NCI-H2081 (cell line): ENCODE data around the gene PTPRK.

ENCODE experiments used
- DNase-seq, 2 experiments: peaks; one replicate each; lab custom pipeline; 2025; lab: John Stamatoyannopoulos, UW

Gene PTPRK

GRCh38 chr6:128280960-128281359 lies 239.4 kb downstream of the PTPRK start:
- DNase-seq: no peak

DNA sequence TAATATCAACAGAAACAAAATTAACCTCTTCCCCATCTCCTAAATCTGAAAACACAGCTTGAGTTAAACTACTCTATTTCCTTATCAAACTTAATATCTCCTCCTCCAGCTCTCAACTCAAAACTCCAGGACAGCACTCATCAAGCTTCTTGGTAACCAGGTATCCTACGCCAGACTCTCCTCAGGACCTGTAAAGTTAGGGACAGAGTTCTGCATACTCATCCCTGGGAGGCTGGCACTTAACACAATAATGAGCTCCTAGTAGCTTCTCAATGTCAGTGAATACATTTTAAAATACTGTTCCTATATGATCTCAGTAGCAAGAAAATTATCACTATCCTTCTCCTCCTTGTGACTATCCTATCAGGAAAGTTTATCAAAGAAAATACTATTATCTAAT lies 240.3 kb downstream of the PTPRK start:
- DNase-seq: no peak

DNA sequence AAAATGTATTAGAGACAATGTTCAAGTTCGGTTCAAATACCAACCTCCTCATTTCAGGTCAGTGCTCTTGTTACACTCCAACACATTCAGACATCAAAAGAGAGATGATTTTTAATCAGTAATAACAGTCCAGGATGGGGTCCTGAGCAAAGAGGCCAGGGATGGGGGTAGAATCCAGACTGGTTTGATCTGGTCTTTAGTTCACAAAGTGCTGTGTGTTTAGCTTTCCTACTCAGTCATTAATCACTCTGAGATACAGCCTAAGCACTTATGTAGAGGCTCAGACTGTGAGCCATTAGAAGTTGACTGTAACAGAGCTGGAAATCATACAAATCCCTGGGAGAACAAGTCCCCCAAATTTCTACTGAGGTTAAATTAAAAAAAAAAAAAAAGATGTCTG lies 241.6 kb downstream of the PTPRK start:
- DNase-seq: no peak

DNA sequence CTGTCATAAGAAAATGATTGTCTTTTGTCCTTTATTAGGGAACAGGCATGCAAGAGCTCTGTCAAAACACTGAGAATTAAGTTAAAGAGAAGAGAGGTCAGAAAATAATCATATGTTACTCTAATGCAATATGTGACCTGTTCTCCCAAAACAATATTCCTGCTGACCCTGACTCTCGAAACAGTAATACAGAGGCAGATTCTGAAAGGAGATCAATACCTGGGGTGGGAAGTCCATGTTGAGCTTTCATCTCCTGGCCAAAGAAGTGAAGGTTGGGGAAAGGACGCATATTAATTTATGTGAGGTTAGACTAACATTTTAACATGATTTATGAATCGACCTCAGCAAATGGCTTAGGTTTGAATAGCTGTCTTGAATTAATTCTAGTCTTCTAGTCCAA lies 243.0 kb downstream of the PTPRK start:
- no peak for DNase-seq

DNA sequence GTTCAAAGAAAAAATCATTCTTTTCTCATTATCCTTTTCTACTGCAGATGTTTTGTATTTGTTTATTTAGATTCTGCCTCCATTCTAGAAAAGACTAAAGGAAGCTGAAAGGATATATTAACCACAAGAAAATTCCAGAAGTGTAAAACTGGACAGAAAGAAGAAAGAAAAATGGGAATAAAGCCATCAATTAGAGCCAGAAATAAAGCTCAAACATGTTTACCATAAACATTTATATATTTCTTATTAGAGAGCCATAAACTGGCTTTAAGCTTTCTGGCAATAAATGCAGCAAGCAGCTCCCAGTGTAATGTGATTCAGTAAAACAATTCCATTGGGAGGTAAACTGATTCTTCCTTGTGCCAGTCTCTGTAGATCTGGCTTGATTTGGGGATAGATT lies 244.1 kb downstream of the PTPRK start:
- no peak for DNase-seq

GRCh38 chr6:128275681-128276080 lies 244.7 kb downstream of the PTPRK start:
- DNase-seq: no peak

DNA sequence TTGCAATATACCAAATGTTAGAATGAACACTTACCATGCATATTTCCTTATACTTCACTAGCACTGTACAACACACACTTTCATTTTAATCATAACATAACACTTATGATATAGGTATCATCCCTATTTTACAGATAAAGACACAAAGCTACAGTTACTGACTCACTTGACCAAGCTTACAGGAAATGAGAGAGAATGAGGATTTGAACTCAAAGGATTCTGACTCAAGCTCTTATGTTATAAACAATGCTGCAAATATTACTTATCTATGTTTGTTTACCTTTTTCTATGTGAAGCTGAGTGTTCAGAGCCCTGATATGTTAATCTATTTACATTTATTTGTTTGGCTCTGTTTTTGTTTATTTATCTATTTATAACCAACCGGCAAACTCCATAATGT lies 245.4 kb downstream of the PTPRK start:
- no peak for DNase-seq

DNA sequence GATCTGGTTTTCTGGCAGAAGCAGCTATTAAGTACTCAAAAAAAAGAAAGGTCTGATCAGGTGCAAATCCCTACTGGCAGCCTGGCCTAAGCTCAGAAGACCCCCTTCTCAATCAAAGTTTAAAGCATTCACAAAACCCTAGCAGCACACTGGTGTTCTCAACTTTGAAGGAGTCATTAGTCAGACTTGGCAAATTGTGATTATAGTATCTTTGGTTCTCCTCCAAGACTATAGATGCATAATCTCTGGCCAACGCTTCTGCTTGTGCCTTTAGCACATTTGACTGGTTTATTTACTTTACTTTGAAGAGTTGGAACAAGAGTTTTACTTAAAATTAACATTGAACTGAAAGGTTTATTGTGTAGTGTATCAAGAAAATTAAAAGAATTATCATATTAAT lies 248.9 kb downstream of the PTPRK start:
- no peak for DNase-seq

DNA sequence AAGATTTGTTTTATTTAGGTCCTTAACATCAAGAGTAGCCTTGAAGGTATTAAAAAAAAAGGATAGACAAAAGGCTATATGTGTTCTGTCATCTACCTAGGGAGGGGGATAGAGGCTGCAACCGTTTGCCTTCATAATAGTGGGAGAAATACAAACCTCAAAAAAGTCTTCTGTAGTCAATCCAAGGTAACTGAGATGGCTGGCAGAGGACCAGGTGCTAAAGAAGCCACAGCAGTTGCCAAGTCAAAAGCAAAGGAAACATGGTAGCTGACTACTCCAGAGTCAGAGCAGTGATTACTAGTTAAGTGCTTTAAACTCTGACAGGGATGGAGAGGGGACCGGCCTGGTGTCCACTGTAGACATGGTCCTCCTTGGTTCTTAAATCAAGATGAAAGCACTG lies 249.4 kb downstream of the PTPRK start:
- no peak for DNase-seq

GRCh38 chr6:128266946-128267345 lies 253.5 kb downstream of the PTPRK start:
- no peak for DNase-seq

- DNase-seq: no peak
Measured at GRCh38 chr6:128265706-128266105, 254.7 kb downstream of the PTPRK start.

DNA sequence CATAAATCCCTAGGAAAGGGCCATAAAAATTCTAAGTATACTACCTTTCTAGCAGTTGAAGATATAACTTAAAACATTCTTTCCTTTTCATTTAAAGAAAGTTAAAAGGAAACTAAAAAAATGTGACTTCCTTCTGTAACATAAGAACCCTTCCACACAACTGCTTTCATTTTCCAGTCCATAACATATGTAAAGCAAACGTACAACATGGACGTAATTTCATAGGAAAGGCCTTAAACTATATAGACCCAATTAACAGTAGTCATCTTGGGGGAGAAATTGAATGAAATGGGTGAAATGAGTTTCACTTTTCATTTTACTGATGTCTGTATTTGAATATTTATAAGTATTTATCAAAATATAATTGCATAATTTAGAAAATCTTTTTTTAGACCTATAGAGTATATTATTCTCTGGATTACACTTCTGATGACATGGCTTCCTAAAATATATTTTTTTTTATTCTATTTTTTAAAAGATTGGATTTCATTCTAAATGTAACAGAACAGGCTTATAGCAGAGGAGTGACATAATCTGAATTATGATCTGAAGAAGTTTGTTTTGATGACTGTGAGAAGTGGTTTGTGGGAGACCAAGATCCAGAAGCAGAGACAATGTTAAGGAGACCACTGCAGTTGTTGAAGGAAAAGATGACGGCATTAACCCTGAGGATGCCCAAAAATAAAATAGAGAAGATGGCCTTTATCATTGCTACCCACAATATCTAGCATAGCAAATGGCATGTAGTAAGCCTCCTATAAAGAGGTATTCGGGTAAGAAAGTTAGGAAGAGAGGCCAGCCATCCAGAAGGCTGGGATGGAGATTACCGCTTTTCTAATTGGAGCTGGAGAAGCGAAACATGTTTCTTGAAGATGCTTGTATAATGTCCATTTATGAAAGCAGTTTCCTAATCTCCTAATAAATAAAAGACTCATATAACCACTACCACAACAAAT lies 260.4 kb downstream of the PTPRK start:
- DNase-seq: no peak

- no peak for DNase-seq
Measured at GRCh38 chr6:128259029-128259724, 261.2 kb downstream of the PTPRK start.

DNA sequence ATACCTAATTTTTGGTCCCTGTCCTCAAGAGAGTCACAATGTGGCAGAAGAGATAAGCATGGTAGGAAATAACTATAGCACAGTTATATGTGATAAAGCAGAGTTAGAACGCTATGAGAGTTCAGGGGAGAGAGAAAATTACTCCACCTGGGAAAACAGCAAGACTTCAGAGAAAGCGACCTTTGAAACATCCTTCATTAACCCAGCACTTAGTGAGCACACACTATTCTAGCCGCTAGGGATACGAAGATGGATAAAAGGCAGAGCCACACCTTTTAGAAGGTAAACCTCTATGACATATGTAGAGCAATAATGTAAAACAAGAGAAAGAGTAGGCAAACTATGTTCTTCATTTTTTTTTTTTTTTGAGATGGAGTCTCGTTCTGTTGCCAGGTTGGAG lies 264.3 kb downstream of the PTPRK start:
- DNase-seq: no peak

DNA sequence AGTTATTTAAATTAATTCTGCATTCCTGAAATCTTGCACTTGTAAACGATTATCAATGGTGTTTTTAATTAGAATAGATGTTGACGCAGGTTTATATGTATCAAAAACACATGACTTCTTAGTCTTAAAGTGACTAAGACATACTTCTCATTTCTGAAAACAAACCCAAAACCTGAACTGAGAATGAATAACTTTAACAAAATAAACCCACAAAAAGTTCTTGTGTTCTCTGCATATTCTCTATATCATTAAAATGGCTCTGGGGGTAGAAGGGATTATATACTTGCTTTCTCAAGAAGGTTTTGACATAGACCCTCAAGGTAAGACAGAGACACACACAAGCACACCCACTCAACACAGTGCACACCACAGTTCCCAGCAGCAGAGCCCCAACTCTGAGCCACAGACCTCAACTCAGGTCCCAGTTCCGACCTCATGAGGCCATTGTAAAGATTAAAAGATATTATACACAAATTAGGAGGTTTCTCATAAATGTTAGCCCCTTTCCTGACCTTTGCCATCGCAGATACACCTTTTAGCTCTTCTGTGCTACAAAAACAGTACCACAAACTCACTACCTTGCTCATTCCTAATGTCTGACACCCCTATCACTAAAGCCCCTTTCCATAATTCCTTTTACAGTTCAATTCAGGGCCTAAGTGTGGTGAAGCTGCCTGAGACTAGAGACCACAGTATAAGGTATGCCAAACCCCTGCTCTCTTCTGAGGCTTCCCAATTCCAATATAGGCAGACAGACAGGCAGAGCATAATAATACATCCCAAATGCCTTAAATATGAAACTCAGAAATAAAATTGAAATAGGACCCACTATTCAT lies 267.8 kb downstream of the PTPRK start:
- no peak for DNase-seq

- no peak for DNase-seq
Measured at GRCh38 chr6:128251445-128252340, 268.7 kb downstream of the PTPRK start.

GRCh38 chr6:128250370-128251070 lies 269.9 kb downstream of the PTPRK start:
- no peak for DNase-seq

DNA sequence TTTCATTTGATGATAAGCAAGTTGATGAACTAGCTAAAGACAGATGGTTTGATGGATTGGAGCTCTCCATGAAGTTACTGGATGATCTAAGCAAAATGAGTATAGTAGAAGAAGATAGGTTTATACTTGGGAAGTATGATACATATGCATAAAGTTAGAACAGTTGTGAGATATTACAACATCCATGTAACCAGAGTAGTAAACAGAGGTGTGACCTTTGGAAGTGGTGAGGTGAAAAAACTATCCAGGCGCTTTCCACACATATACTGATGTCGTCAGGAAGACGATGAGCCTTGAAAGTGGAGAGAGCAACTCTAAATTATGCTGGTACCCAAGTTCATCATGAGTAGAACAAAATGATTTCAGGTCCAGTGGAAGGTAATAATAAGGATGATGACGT lies 271.0 kb downstream of the PTPRK start:
- DNase-seq: no peak

- DNase-seq: no peak
Measured at GRCh38 chr6:128246472-128247260, 273.7 kb downstream of the PTPRK start.
